ENCODE data around the gene SNAI3.

DNA sequence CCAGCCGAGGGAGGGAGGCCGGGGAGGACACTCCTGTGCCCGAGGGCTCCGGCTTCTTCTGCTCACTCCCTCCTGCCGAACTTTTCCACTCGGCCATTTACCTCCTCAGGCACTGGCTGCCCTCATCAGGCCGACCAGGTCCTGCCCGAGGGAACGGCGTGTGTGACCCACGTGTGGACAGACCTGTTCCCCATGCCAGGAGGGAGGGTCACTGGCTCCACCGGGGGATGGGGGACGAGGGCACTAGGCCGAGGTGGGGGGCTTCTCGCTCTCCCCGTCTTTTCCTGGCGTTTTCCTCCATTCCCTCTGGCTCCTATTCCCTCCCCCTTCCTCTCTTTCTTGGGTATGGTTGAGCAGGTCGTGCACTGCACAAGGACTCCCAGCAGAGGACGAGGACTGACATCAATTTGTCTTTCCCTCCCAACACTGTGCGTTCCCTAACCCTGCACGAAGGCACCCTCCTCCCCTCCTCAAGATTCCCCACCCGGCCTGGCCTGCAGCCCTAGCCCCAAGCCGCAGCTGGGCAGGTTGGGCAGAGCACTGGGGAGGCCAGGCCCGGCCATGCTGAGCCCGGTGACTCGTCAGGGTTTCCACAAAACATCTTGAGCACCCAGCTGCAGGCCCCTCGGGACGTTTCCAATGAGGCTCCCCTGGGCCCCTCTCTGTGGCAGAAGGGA is 51.2 kb downstream of the SNAI3 start:
- TF ChIP-seq, protein P1, sequence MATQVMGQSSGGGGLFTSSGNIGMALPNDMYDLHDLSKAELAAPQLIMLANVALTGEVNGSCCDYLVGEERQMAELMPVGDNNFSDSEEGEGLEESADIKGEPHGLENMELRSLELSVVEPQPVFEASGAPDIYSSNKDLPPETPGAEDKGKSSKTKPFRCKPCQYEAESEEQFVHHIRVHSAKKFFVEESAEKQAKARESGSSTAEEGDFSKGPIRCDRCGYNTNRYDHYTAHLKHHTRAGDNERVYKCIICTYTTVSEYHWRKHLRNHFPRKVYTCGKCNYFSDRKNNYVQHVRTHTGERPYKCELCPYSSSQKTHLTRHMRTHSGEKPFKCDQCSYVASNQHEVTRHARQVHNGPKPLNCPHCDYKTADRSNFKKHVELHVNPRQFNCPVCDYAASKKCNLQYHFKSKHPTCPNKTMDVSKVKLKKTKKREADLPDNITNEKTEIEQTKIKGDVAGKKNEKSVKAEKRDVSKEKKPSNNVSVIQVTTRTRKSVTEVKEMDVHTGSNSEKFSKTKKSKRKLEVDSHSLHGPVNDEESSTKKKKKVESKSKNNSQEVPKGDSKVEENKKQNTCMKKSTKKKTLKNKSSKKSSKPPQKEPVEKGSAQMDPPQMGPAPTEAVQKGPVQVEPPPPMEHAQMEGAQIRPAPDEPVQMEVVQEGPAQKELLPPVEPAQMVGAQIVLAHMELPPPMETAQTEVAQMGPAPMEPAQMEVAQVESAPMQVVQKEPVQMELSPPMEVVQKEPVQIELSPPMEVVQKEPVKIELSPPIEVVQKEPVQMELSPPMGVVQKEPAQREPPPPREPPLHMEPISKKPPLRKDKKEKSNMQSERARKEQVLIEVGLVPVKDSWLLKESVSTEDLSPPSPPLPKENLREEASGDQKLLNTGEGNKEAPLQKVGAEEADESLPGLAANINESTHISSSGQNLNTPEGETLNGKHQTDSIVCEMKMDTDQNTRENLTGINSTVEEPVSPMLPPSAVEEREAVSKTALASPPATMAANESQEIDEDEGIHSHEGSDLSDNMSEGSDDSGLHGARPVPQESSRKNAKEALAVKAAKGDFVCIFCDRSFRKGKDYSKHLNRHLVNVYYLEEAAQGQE (IDR thresholded peaks at IDR 0.05; ENCODE audit: insufficient read depth in 1 of 2, low read depth in 2 of 2, low read length in 2 of 2): no peak
- TF ChIP-seq POLR2AphosphoS5 (IDR thresholded peaks at IDR 0.05; ENCODE audit: low read depth, low read length): no peak

Data from PFSK-1 (cell line).